Mononuclear cell (primary cell): ENCODE data around the gene EBF4. TPM values are rescaled to one million over a fixed set of nuclear protein-coding genes. Genes with fewer than 3 reads are reported as not detected.

Experiments
- H3K27me3 ChIP-seq: 2 replicates; pipeline ENCODE4 v1.6.0; 2011; ENCODE audit warnings: low read length, control low read depth; ENCODE audit not compliant: insufficient read depth
- H3K4me1 ChIP-seq: 2 replicates; pipeline ENCODE4 v1.5.1; 2011; ENCODE audit warnings: mild to moderate bottlenecking, low read length, control low read depth; ENCODE audit not compliant: insufficient read depth
- H3K4me3 ChIP-seq: 2 replicates; pipeline ENCODE4 v1.5.1; 2011; ENCODE audit warnings: mild to moderate bottlenecking, low read length, moderate library complexity
- H3K9me3 ChIP-seq: 2 replicates; pipeline ENCODE4 v1.5.1; 2011; ENCODE audit warnings: low read depth, mild to moderate bottlenecking, control low read depth, low read length
- total RNA-seq: library from RNA; depleted of rRNA; stranded (reverse); fragments of >200 nt; gene quantifications from one replicate; pipeline ENCODE4 v1.2.3, GENCODE V29; 2012

The EBF4 gene
- total RNA-seq, 1 donor = 0.63 TPM

- Histone ChIP-seq H3K4me1 (peaks cover 33% of the 10 kb centered on the region), H3K9me3 (no peaks in the 10 kb centered on the region), H3K27me3 (peaks cover 35% of the 10 kb centered on the region), H3K4me3 (peak overlapping the region; percentile 23)
Measured at GRCh38 chr20:2751347-2751877, 58.8 kb downstream of the EBF4 start.

- peaks cover 35% of the 10 kb centered on the region for H3K27me3 ChIP-seq
- H3K4me3 ChIP-seq = peak overlapping the region; percentile 23
- peaks cover 33% of the 10 kb centered on the region for H3K4me1 ChIP-seq
- H3K9me3 ChIP-seq = no peaks in the 10 kb centered on the region
Measured at GRCh38 chr20:2751878-2752566, 59.4 kb downstream of the EBF4 start.

- H3K4me1 ChIP-seq = peaks cover 33% of the 10 kb centered on the region
- H3K4me3 ChIP-seq = peak overlapping the region; percentile 23
- H3K27me3 ChIP-seq = peaks cover 35% of the 10 kb centered on the region
Measured at GRCh38 chr20:2752567-2753460, 60.2 kb downstream of the EBF4 start.

GRCh38 chr20:2753461-2754040, 61.0 kb downstream of the EBF4 start:
- Histone ChIP-seq H3K4me1 (peaks cover 33% of the 10 kb centered on the region), H3K4me3 (no peak overlapping the region), H3K9me3 (no peaks in the 10 kb centered on the region), H3K27me3 (peaks cover 35% of the 10 kb centered on the region)

More at GRCh38 chr20:2752567-2753460, 60.2 kb downstream of the EBF4 start:
- no peaks in the 10 kb centered on the region for H3K9me3 ChIP-seq

- H3K27me3 ChIP-seq = peaks cover 35% of the 10 kb centered on the region
- H3K9me3 ChIP-seq = no peaks in the 10 kb centered on the region
- H3K4me3 ChIP-seq = no peak overlapping the region
- H3K4me1 ChIP-seq = peaks cover 33% of the 10 kb centered on the region
Measured at GRCh38 chr20:2754424-2754823, 61.8 kb downstream of the EBF4 start.

GRCh38 chr20:2755451-2756055, 63.0 kb downstream of the EBF4 start:
- H3K9me3 ChIP-seq = no peaks in the 10 kb centered on the region
- peaks cover 28% of the 10 kb centered on the region for H3K4me1 ChIP-seq
- H3K4me3 ChIP-seq = no peak overlapping the region
- peaks cover 26% of the 10 kb centered on the region for H3K27me3 ChIP-seq

- Histone ChIP-seq H3K4me3 (no peak overlapping the region), H3K27me3 (peaks cover 21% of the 10 kb centered on the region), H3K4me1 (peaks cover 22% of the 10 kb centered on the region), H3K9me3 (no peaks in the 10 kb centered on the region)
Measured at GRCh38 chr20:2756056-2756611, 63.6 kb downstream of the EBF4 start.

GRCh38 chr20:2757001-2757400, 64.4 kb downstream of the EBF4 start:
- Histone ChIP-seq H3K27me3 (peaks cover 21% of the 10 kb centered on the region), H3K9me3 (no peaks in the 10 kb centered on the region), H3K4me1 (peaks cover 14% of the 10 kb centered on the region), H3K4me3 (no peak overlapping the region)

GRCh38 chr20:2757969-2758368, 65.4 kb downstream of the EBF4 start:
- Histone ChIP-seq H3K4me1 (peaks cover 6% of the 10 kb centered on the region), H3K27me3 (peaks cover 18% of the 10 kb centered on the region), H3K9me3 (no peaks in the 10 kb centered on the region), H3K4me3 (no peak overlapping the region)

- Histone ChIP-seq H3K9me3 (no peaks in the 10 kb centered on the region), H3K27me3 (peaks cover 11% of the 10 kb centered on the region)
Measured at GRCh38 chr20:2759143-2759542, 66.6 kb downstream of the EBF4 start.

GRCh38 chr20:2759603-2760296, 67.2 kb downstream of the EBF4 start:
- Histone ChIP-seq H3K27me3 (peaks cover 5% of the 10 kb centered on the region), H3K4me1 (no peaks in the 10 kb centered on the region), H3K9me3 (no peaks in the 10 kb centered on the region), H3K4me3 (no peak overlapping the region)

More at GRCh38 chr20:2759143-2759542, 66.6 kb downstream of the EBF4 start:
- H3K4me3 ChIP-seq = no peak overlapping the region
- no peaks in the 10 kb centered on the region for H3K4me1 ChIP-seq

GRCh38 chr20:2760297-2760951, 67.8 kb downstream of the EBF4 start:
- H3K4me1 ChIP-seq = no peaks in the 10 kb centered on the region
- no peak overlapping the region for H3K4me3 ChIP-seq
- H3K9me3 ChIP-seq = no peaks in the 10 kb centered on the region
- H3K27me3 ChIP-seq = peaks cover 3% of the 10 kb centered on the region

GRCh38 chr20:2760952-2761305, 68.3 kb downstream of the EBF4 start:
- no peaks in the 10 kb centered on the region for H3K9me3 ChIP-seq
- no peak overlapping the region for H3K4me3 ChIP-seq
- no peaks in the 10 kb centered on the region for H3K4me1 ChIP-seq
- H3K27me3 ChIP-seq = peaks cover 3% of the 10 kb centered on the region

- H3K4me1 ChIP-seq = no peaks in the 10 kb centered on the region
- no peaks in the 10 kb centered on the region for H3K9me3 ChIP-seq
- peaks cover 3% of the 10 kb centered on the region for H3K27me3 ChIP-seq
- H3K4me3 ChIP-seq = no peak overlapping the region
Measured at GRCh38 chr20:2761885-2762284, 69.3 kb downstream of the EBF4 start.
